Measurements from ENCODE around the gene CAPN3. TPM values are rescaled to one million over a fixed set of nuclear protein-coding genes. Genes with fewer than 3 reads are reported as not detected.
A peak's percentile ranks its signal among the peaks of the same experiment; 100 is the strongest.

CAPN3 gene
- total and polyA plus RNA-seq, 12 donors = 3.3 to 72.9 (median 8.5) TPM

- WGBS, 4 donors = 41 to 52% (median 50%) methylated on average over 5 to 6 of the region's 6 CpGs
Observed at GRCh38 chr15:42405863-42406482, 46.7 kb downstream of the CAPN3 start.

GRCh38 chr15:42408178-42408577, 48.9 kb downstream of the CAPN3 start:
- peak in 1 of 7 donors; percentile 25 for DNase-seq
- Histone ChIP-seq H3K4me1 (replicated peaks in 1 of 2) (no peaks in the 10 kb centered on the region), H3K9me3 (replicated peaks in 1 of 3) (no peaks in the 10 kb centered on the region), H3K4me3 (no peak overlapping the region), H3K36me3 (replicated peaks in 1 of 2) (peaks cover 0 to 18% of the 10 kb centered on the region in 2 donors), H3K27ac (no peak overlapping the region), H3K27me3 (no peaks in the 10 kb centered on the region)
- TF ChIP-seq POLR2A (IDR thresholded peaks at IDR 0.05) = no peak
- TF ChIP-seq, protein P1, sequence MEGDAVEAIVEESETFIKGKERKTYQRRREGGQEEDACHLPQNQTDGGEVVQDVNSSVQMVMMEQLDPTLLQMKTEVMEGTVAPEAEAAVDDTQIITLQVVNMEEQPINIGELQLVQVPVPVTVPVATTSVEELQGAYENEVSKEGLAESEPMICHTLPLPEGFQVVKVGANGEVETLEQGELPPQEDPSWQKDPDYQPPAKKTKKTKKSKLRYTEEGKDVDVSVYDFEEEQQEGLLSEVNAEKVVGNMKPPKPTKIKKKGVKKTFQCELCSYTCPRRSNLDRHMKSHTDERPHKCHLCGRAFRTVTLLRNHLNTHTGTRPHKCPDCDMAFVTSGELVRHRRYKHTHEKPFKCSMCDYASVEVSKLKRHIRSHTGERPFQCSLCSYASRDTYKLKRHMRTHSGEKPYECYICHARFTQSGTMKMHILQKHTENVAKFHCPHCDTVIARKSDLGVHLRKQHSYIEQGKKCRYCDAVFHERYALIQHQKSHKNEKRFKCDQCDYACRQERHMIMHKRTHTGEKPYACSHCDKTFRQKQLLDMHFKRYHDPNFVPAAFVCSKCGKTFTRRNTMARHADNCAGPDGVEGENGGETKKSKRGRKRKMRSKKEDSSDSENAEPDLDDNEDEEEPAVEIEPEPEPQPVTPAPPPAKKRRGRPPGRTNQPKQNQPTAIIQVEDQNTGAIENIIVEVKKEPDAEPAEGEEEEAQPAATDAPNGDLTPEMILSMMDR (IDR thresholded peaks at IDR 0.05) = no peak
- intact Hi-C loops (cut with DNase I) = no loop called here
- 69 to 82% (median 81%) methylated on average over 2 to 4 of the region's 4 CpGs for WGBS, 4 donors

More at GRCh38 chr15:42405863-42406482, 46.7 kb downstream of the CAPN3 start:
- no peak for TF ChIP-seq POLR2A (IDR thresholded peaks at IDR 0.05)
- TF ChIP-seq, protein P1 (IDR thresholded peaks at IDR 0.05) = no peak
- no peaks in the 10 kb centered on the region for H3K27me3 ChIP-seq
- no peaks in the 10 kb centered on the region for H3K9me3 ChIP-seq (replicated peaks in 1 of 3)
- H3K27ac ChIP-seq = no peak overlapping the region
- H3K36me3 ChIP-seq (replicated peaks in 1 of 2) = peaks cover 0 to 7% of the 10 kb centered on the region in 2 donors
- intact Hi-C loops (cut with DNase I) = no loop called here
- DNase-seq = peak in 2 of 7 donors; percentile 9 to 39
- no peak overlapping the region for H3K4me3 ChIP-seq
- H3K4me1 ChIP-seq (replicated peaks in 1 of 2) = no peaks in the 10 kb centered on the region

- no peak for DNase-seq
- no peaks in the 10 kb centered on the region for H3K9me3 ChIP-seq (replicated peaks in 1 of 3)
- peaks cover 0 to 19% of the 10 kb centered on the region in 2 donors for H3K36me3 ChIP-seq (replicated peaks in 1 of 2)
- no peaks in the 10 kb centered on the region for H3K4me1 ChIP-seq (replicated peaks in 1 of 2)
- no peaks in the 10 kb centered on the region for H3K27me3 ChIP-seq
- intact Hi-C loops (cut with DNase I) = no loop called here
- TF ChIP-seq POLR2A (IDR thresholded peaks at IDR 0.05) = no peak
- TF ChIP-seq, protein P1 (IDR thresholded peaks at IDR 0.05) = no peak
- H3K4me3 ChIP-seq = no peak overlapping the region
- H3K27ac ChIP-seq = no peak overlapping the region
- 75 to 91% (median 87%) methylated on average over 9 of the region's 9 CpGs for WGBS, 4 donors
Observed at GRCh38 chr15:42409011-42409410, 49.7 kb downstream of the CAPN3 start.

- H3K27me3 ChIP-seq = no peaks in the 10 kb centered on the region
- H3K9me3 ChIP-seq (replicated peaks in 1 of 3) = no peaks in the 10 kb centered on the region
- intact Hi-C loops (cut with DNase I) = no loop called here
- no peak for TF ChIP-seq POLR2A (IDR thresholded peaks at IDR 0.05)
- TF ChIP-seq, protein P1 (IDR thresholded peaks at IDR 0.05) = no peak
- peaks cover 0 to 48% of the 10 kb centered on the region in 2 donors for H3K36me3 ChIP-seq (replicated peaks in 1 of 2)
- H3K4me3 ChIP-seq = no peak overlapping the region
- no peak for DNase-seq
- no peaks in the 10 kb centered on the region for H3K4me1 ChIP-seq (replicated peaks in 1 of 2)
- WGBS, 4 donors = 92 to 98% (median 96%) methylated on average over 7 of the region's 7 CpGs
- no peak overlapping the region for H3K27ac ChIP-seq
Observed at GRCh38 chr15:42411884-42412283, 52.6 kb downstream of the CAPN3 start.
